ENCODE measurements around the gene RBM8A.

The RBM8A gene

GRCh38 chr1:145964328-145965118, 37.2 kb upstream of the RBM8A start, which contains the start of the genes ANKRD34A and POLR3GL (continued):
- TF ChIP-seq BCL6B (tag by site-specific recombination; IDR thresholded peaks at IDR 0.05) (no peak), ZFP41 (tag by site-specific recombination; IDR thresholded peaks at IDR 0.05; ENCODE audit: borderline replicate concordance) (no peak), ZNF184 (tag by site-specific recombination; IDR thresholded peaks at IDR 0.05) (no peak), ZNF169 (tag by site-specific recombination; IDR thresholded peaks at IDR 0.05) (no peak), ZNF394 (tag by site-specific recombination; IDR thresholded peaks at IDR 0.05; ENCODE audit: borderline replicate concordance) (no peak), ZBTB17 (tag by site-specific recombination; IDR thresholded peaks at IDR 0.05) (peak; percentile 77), ZNF548 (tag by site-specific recombination; IDR thresholded peaks at IDR 0.05) (no peak), ZNF521 (tag by site-specific recombination; IDR thresholded peaks at IDR 0.05) (no peak), SETDB1 (IDR thresholded peaks at IDR 0.05; ENCODE audit: insufficient read length, low read length) (no peak), ZNF561 (tag by site-specific recombination; IDR thresholded peaks at IDR 0.05; ENCODE audit: borderline replicate concordance) (peak; percentile 23; the same call in 1 of the 2 replicates), KLF8 (tag by site-specific recombination; IDR thresholded peaks at IDR 0.05) (no peak), ZNF19 (tag by site-specific recombination; IDR thresholded peaks at IDR 0.05; ENCODE audit: low read depth) (no peak), SP2 (tag by site-specific recombination; IDR thresholded peaks at IDR 0.05) (peak; percentile 98), ZNF610 (tag by site-specific recombination; IDR thresholded peaks at IDR 0.05; ENCODE audit: borderline replicate concordance) (no peak), ZNF544 (tag by site-specific recombination; IDR thresholded peaks at IDR 0.05) (no peak), ZNF623 (tag by site-specific recombination; IDR thresholded peaks at IDR 0.05) (no peak), ZSCAN23 (tag by site-specific recombination; IDR thresholded peaks at IDR 0.05) (no peak), KLF1 (tag by site-specific recombination; IDR thresholded peaks at IDR 0.05) (no peak), ZNF433 (tag by site-specific recombination; IDR thresholded peaks at IDR 0.05; ENCODE audit: low read depth) (no peak), ZNF473 (tag by site-specific recombination; IDR thresholded peaks at IDR 0.05) (no peak), ZNF366 (tag by site-specific recombination; conservative IDR thresholded peaks at IDR 0.05) (peak; percentile 98), TRIM28 (IDR thresholded peaks at IDR 0.05; ENCODE audit: borderline replicate concordance, low read length) (peak; percentile 79; the same call in 1 of the 2 replicates), ZNF350 (tag by site-specific recombination; IDR thresholded peaks at IDR 0.05) (no peak), ZNF426 (tag by site-specific recombination; IDR thresholded peaks at IDR 0.05) (no peak), HOXD13 (CRISPR knock-in tag; IDR thresholded peaks at IDR 0.05; ENCODE audit: borderline replicate concordance) (no peak), ZNF514 (tag by site-specific recombination; IDR thresholded peaks at IDR 0.05) (no peak), REPIN1 (tag by site-specific recombination; IDR thresholded peaks at IDR 0.05; ENCODE audit: low read depth) (no peak), ZBTB44 (tag by site-specific recombination; IDR thresholded peaks at IDR 0.05) (no peak), ZNF670 (tag by site-specific recombination; IDR thresholded peaks at IDR 0.05; ENCODE audit: low read depth) (no peak), ZNF837 (tag by site-specific recombination; IDR thresholded peaks at IDR 0.05) (no peak), AEBP2 (tag by site-specific recombination; IDR thresholded peaks at IDR 0.05; ENCODE audit: borderline replicate concordance) (no peak), ZNF558 (tag by site-specific recombination; IDR thresholded peaks at IDR 0.05) (no peak), ZBTB6 (tag by site-specific recombination; IDR thresholded peaks at IDR 0.05) (0 out of 2 replicates have a peak, but pooled peaks have one; percentile 9), WT1 (tag by site-specific recombination; IDR thresholded peaks at IDR 0.05) (no peak)
